ENCODE measurements around the gene MRPL36.

MRPL36 gene

GRCh38 chr5:1797855-1798254 lies 1.8 kb downstream of the MRPL36 start:
- no peak overlapping the region for H3K4me3 ChIP-seq (ENCODE audit: low read length)
- TF ChIP-seq CTCF (conservative IDR thresholded peaks at IDR 0.05; ENCODE audit: low read length) = no peak
- no peak for DNase-seq (ENCODE audit: low read depth)

- TF ChIP-seq CTCF (conservative IDR thresholded peaks at IDR 0.05; ENCODE audit: low read length) = no peak
- no peak overlapping the region for H3K4me3 ChIP-seq (ENCODE audit: low read length)
- DNase-seq (ENCODE audit: low read depth) = no peak
Observed at GRCh38 chr5:1797103-1797800, 2.4 kb downstream of the MRPL36 start.

- no peak overlapping the region for H3K4me3 ChIP-seq (ENCODE audit: low read length)
- TF ChIP-seq CTCF (conservative IDR thresholded peaks at IDR 0.05; ENCODE audit: low read length) = no peak
- DNase-seq (ENCODE audit: low read depth) = no peak
Observed at GRCh38 chr5:1796371-1797102, 3.1 kb downstream of the MRPL36 start.

GRCh38 chr5:1795931-1796330 lies 3.7 kb downstream of the MRPL36 start:
- DNase-seq (ENCODE audit: low read depth) = no peak
- no peak overlapping the region for H3K4me3 ChIP-seq (ENCODE audit: low read length)
- no peak for TF ChIP-seq CTCF (conservative IDR thresholded peaks at IDR 0.05; ENCODE audit: low read length)

- DNase-seq (ENCODE audit: low read depth) = no peak
- H3K4me3 ChIP-seq (ENCODE audit: low read length) = no peak overlapping the region
- no peak for TF ChIP-seq CTCF (conservative IDR thresholded peaks at IDR 0.05; ENCODE audit: low read length)
Observed at GRCh38 chr5:1795506-1795905, 4.1 kb downstream of the MRPL36 start.

GRCh38 chr5:1794901-1795290 lies 4.7 kb downstream of the MRPL36 start:
- no peak overlapping the region for H3K4me3 ChIP-seq (ENCODE audit: low read length)
- DNase-seq (ENCODE audit: low read depth) = no peak
- TF ChIP-seq CTCF (conservative IDR thresholded peaks at IDR 0.05; ENCODE audit: low read length) = no peak
